H9 (cell line): ENCODE data around the gene MAP3K5. TPM values are rescaled to one million over a fixed set of nuclear protein-coding genes. Genes with fewer than 3 reads are reported as not detected.

Experiments
- DNase-seq: peaks from one replicate; pipeline ENCODE4 v3.0.0-alpha.2; 2017
- H2AFZ ChIP-seq: one replicate; pipeline ENCODE4 v1.6.1; 2013; ENCODE audit warnings: mild to moderate bottlenecking, low read length, control low read depth, moderate library complexity
- H2AK5ac ChIP-seq: 2 replicates; pipeline ENCODE4 v1.6.1; 2013; ENCODE audit warnings: low read length, control low read depth, mixed read lengths; ENCODE audit not compliant: insufficient read length
- H2BK120ac ChIP-seq: one replicate; pipeline ENCODE4 v1.6.1; 2013; ENCODE audit warnings: low read depth, mild to moderate bottlenecking, low read length, control low read depth, inconsistent platforms; ENCODE audit not compliant: poor library complexity, severe bottlenecking
- H2BK12ac ChIP-seq: 2 replicates; pipeline ENCODE4 v1.6.1; 2013; ENCODE audit warnings: low read length, control low read depth, mixed read lengths, low read depth; ENCODE audit not compliant: insufficient read length
- H2BK15ac ChIP-seq: 2 replicates; pipeline ENCODE4 v1.6.1; 2013; ENCODE audit warnings: low read depth, low read length, control low read depth
- H2BK20ac ChIP-seq: one replicate; pipeline ENCODE4 v1.6.1; 2013; ENCODE audit warnings: low read depth, mild to moderate bottlenecking, low read length, control low read depth, inconsistent platforms; ENCODE audit not compliant: poor library complexity, severe bottlenecking
- H2BK5ac ChIP-seq: 2 replicates; pipeline ENCODE4 v1.6.1; 2013; ENCODE audit warnings: low read length, control low read depth, mixed read lengths; ENCODE audit not compliant: insufficient read length
- H3K14ac ChIP-seq: 2 replicates; pipeline ENCODE4 v1.6.1; 2013; ENCODE audit warnings: low read length, control low read depth; ENCODE audit not compliant: insufficient read depth
- H3K18ac ChIP-seq: 2 replicates; pipeline ENCODE4 v1.6.1; 2013; ENCODE audit warnings: low read depth, mild to moderate bottlenecking, mixed read lengths, low read length, control low read depth; ENCODE audit not compliant: insufficient read length
- H3K23ac ChIP-seq: 2 replicates; pipeline ENCODE4 v1.6.1; 2013; ENCODE audit warnings: low read length, control low read depth, mixed read lengths, low read depth; ENCODE audit not compliant: insufficient read length
- H3K23me2 ChIP-seq: 2 replicates; pipeline ENCODE4 v1.6.1; 2013; ENCODE audit warnings: low read depth, mild to moderate bottlenecking, mixed read lengths, low read length, control low read depth; ENCODE audit not compliant: insufficient read length, poor library complexity, severe bottlenecking
- H3K27ac ChIP-seq: 2 replicates; pipeline ENCODE4 v1.5.1; 2013; ENCODE audit warnings: low read length, control low read depth, mixed read lengths, low read depth; ENCODE audit not compliant: insufficient read length
- H3K27me3 ChIP-seq: 2 replicates; pipeline ENCODE4 v1.6.1; 2013; ENCODE audit warnings: low read length, control low read depth, inconsistent platforms; ENCODE audit not compliant: insufficient read depth
- H3K4ac ChIP-seq: 2 replicates; pipeline ENCODE4 v1.6.1; 2013; ENCODE audit warnings: low read depth, mild to moderate bottlenecking, control low read depth, inconsistent platforms, low read length, moderate library complexity
- H3K4me1 ChIP-seq: 2 replicates; pipeline ENCODE4 v1.6.1; 2013; ENCODE audit warnings: low read length, control low read depth, inconsistent platforms; ENCODE audit not compliant: insufficient read depth
- H3K4me2 ChIP-seq: 2 replicates; pipeline ENCODE4 v1.6.1; 2013; ENCODE audit warnings: low read length, control low read depth, mixed read lengths; ENCODE audit not compliant: insufficient read length, insufficient read depth
- H3K56ac ChIP-seq: 2 replicates; pipeline ENCODE4 v1.6.1; 2013; ENCODE audit warnings: low read depth, mild to moderate bottlenecking, mixed read lengths, low read length, control low read depth; ENCODE audit not compliant: insufficient read length
- H3K79me1 ChIP-seq: 2 replicates; pipeline ENCODE4 v1.6.1; 2013; ENCODE audit warnings: low read depth, mild to moderate bottlenecking, moderate library complexity, low read length, control low read depth, inconsistent platforms; ENCODE audit not compliant: insufficient read depth, poor library complexity, severe bottlenecking
- H3K79me2 ChIP-seq: 2 replicates; pipeline ENCODE4 v1.6.1; 2013; ENCODE audit warnings: low read length, control low read depth, inconsistent platforms; ENCODE audit not compliant: insufficient read depth
- H3K9ac ChIP-seq: 2 replicates; pipeline ENCODE4 v1.6.1; 2013; ENCODE audit warnings: low read length, control low read depth, mixed read lengths; ENCODE audit not compliant: insufficient read length; ENCODE audit errors: extremely low read depth
- H3K9me3 ChIP-seq: one replicate; pipeline ENCODE4 v1.6.1; 2013; ENCODE audit warnings: low read depth, low read length, inconsistent platforms; ENCODE audit not compliant: control insufficient read depth
- H3T11ph ChIP-seq: one replicate; pipeline ENCODE4 v1.6.1; 2013; ENCODE audit warnings: mild to moderate bottlenecking, low read length, control low read depth, inconsistent platforms
- H4K20me1 ChIP-seq: one replicate; pipeline ENCODE4 v1.6.1; 2013; ENCODE audit not compliant: control insufficient read depth, insufficient read length, insufficient read depth
- H4K5ac ChIP-seq: 2 replicates; pipeline ENCODE4 v1.6.1; 2013; ENCODE audit warnings: low read depth, mild to moderate bottlenecking, mixed read lengths, low read length, control low read depth; ENCODE audit not compliant: insufficient read length
- H4K8ac ChIP-seq: replicated peaks from 2 replicates; pipeline ENCODE4 v1.6.1; 2013; ENCODE audit warnings: low read length, control low read depth, mixed read lengths, low read depth; ENCODE audit not compliant: insufficient read length
- H4K91ac ChIP-seq: 2 replicates; pipeline ENCODE4 v1.6.1; 2013; ENCODE audit warnings: low read depth, mild to moderate bottlenecking, moderate library complexity, mixed read lengths, low read length, control low read depth; ENCODE audit not compliant: insufficient read length
- H3K27ac Mint-ChIP-seq, 3 experiments: 2 replicates in 2 of 3; 3 replicates in 1 of 3; pipeline ENCODE4 v1.8.0; 2020 to 2021; ENCODE audit warnings: mixed read lengths in 3 of 3, mild to moderate bottlenecking in 1 of 3, moderate library complexity in 1 of 3
- H3K27me3 Mint-ChIP-seq: 2 replicates; pipeline ENCODE4 v1.8.0; 2021; ENCODE audit warnings: low read depth, mild to moderate bottlenecking, moderate library complexity, mixed read lengths
- H3K36me3 Mint-ChIP-seq, 3 experiments: 2 replicates in 2 of 3; 3 replicates in 1 of 3; pipeline ENCODE4 v1.8.0; 2020 to 2021; ENCODE audit warnings: low read depth in 3 of 3, mixed read lengths in 3 of 3; ENCODE audit not compliant: insufficient read depth in 1 of 3
- H3K4me1 Mint-ChIP-seq, 2 experiments: 2 replicates each; pipeline ENCODE4 v1.8.0; 2020; ENCODE audit warnings: mixed read lengths in 2 of 2
- H3K4me3 Mint-ChIP-seq, 2 experiments: 2 replicates in 1 of 2; 3 replicates in 1 of 2; pipeline ENCODE4 v1.8.0; 2020 to 2021; ENCODE audit warnings: mild to moderate bottlenecking in 2 of 2, mixed read lengths in 2 of 2, moderate library complexity in 1 of 2
- H3K9me3 Mint-ChIP-seq, 2 experiments: 2 replicates in 1 of 2; 3 replicates in 1 of 2; pipeline ENCODE4 v1.8.0; 2020; ENCODE audit warnings: mild to moderate bottlenecking in 2 of 2, mixed read lengths in 2 of 2, moderate library complexity in 1 of 2
- WGBS: extraction: QIAGEN DNeasy Blood & Tissue Kit; methylation state at CpG from one replicate; pipeline ENCODE4 v1.1.7; 2013; ENCODE audit warnings: missing lambda C conversion rate, low lambda C conversion rate, mixed read lengths; ENCODE audit not compliant: insufficient read length; ENCODE audit errors: extremely low coverage; 5-methylcytosine and 5-hydroxymethylcytosine counted together
- total RNA-seq: library from RNA; stranded (reverse); gene quantifications from 2 replicates; pipeline ENCODE4 v1.2.1, GENCODE V29; 2021
- TF ChIP-seq, protein P1 (sequence below): fragments of 200-600 bp; sonication (generic); conservative IDR thresholded peaks from 3 replicates; pipeline ENCODE4 v1.8.0; 2021; ENCODE audit warnings: antibody characterized with exemption, mild to moderate bottlenecking

The MAP3K5 gene
- total RNA-seq, 1 experiment from 2014 or later: 1.6 TPM

GRCh38 chr6:136568129-136568528 lies 224.1 kb downstream of the MAP3K5 start:
- Histone ChIP-seq H3K4me1 (no peaks in the 10 kb centered on the region), H3K9ac (no peak overlapping the region), H2AK5ac (no peak overlapping the region), H4K20me1 (no peaks in the 10 kb centered on the region), H2BK15ac (no peak overlapping the region), H4K5ac (no peak overlapping the region), H3K79me2 (no peaks in the 10 kb centered on the region), H3K18ac (no peak overlapping the region), H2BK20ac (no peak overlapping the region), H3K4ac (no peak overlapping the region), H2BK12ac (no peak overlapping the region), H3K9me3 (peaks cover 11% of the 10 kb centered on the region), H2AFZ (no peak overlapping the region), H3K27ac (no peak overlapping the region), H3K14ac (no peak overlapping the region), H4K8ac (no peak overlapping the region), H2BK120ac (no peak overlapping the region), H4K91ac (no peak overlapping the region), H3K23ac (no peak overlapping the region), H3K56ac (no peak overlapping the region), H3K27me3 (no peaks in the 10 kb centered on the region), H2BK5ac (no peak overlapping the region), H3K23me2 (no peaks in the 10 kb centered on the region), H3K4me2 (no peak overlapping the region), H3K79me1 (no peaks in the 10 kb centered on the region), H3T11ph (no peak overlapping the region)
- TF ChIP-seq, protein P1, sequence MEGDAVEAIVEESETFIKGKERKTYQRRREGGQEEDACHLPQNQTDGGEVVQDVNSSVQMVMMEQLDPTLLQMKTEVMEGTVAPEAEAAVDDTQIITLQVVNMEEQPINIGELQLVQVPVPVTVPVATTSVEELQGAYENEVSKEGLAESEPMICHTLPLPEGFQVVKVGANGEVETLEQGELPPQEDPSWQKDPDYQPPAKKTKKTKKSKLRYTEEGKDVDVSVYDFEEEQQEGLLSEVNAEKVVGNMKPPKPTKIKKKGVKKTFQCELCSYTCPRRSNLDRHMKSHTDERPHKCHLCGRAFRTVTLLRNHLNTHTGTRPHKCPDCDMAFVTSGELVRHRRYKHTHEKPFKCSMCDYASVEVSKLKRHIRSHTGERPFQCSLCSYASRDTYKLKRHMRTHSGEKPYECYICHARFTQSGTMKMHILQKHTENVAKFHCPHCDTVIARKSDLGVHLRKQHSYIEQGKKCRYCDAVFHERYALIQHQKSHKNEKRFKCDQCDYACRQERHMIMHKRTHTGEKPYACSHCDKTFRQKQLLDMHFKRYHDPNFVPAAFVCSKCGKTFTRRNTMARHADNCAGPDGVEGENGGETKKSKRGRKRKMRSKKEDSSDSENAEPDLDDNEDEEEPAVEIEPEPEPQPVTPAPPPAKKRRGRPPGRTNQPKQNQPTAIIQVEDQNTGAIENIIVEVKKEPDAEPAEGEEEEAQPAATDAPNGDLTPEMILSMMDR: no peak
- H3K27me3 Mint-ChIP-seq: no peaks in the 10 kb centered on the region
- peaks cover 10 to 27% (median 26%) of the 10 kb centered on the region in 3 experiments for H3K36me3 Mint-ChIP-seq
- peaks cover 7 to 8% of the 10 kb centered on the region in 2 experiments for H3K4me1 Mint-ChIP-seq
- no peak for DNase-seq
- H3K9me3 Mint-ChIP-seq: peaks cover 21 to 24% of the 10 kb centered on the region in 2 experiments
- no peak overlapping the region for H3K27ac Mint-ChIP-seq
- no CpG with 5 or more reads among the region's 3 CpGs for WGBS
- H3K4me3 Mint-ChIP-seq: no peak overlapping the region
